Activated effector memory CD4-positive, alpha-beta T cell treated with Interleukin-2 at 50 U/mL for 16 hours (primary cell): Measurements from ENCODE around the gene P2RY11.

Experiments used
- DNase-seq: peaks from one replicate; pipeline ENCODE4 v3.0.0-alpha.2; 2020

Gene P2RY11

DNA sequence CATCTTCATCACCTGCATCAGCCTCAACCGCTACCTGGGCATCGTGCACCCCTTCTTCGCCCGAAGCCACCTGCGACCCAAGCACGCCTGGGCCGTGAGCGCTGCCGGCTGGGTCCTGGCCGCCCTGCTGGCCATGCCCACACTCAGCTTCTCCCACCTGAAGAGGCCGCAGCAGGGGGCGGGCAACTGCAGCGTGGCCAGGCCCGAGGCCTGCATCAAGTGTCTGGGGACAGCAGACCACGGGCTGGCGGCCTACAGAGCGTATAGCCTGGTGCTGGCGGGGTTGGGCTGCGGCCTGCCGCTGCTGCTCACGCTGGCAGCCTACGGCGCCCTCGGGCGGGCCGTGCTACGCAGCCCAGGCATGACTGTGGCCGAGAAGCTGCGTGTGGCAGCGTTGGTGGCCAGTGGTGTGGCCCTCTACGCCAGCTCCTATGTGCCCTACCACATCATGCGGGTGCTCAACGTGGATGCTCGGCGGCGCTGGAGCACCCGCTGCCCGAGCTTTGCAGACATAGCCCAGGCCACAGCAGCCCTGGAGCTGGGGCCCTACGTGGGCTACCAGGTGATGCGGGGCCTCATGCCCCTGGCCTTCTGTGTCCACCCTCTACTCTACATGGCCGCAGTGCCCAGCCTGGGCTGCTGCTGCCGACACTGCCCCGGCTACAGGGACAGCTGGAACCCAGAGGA, 2.6 kb downstream of the P2RY11 start:
- no peak for DNase-seq

DNA sequence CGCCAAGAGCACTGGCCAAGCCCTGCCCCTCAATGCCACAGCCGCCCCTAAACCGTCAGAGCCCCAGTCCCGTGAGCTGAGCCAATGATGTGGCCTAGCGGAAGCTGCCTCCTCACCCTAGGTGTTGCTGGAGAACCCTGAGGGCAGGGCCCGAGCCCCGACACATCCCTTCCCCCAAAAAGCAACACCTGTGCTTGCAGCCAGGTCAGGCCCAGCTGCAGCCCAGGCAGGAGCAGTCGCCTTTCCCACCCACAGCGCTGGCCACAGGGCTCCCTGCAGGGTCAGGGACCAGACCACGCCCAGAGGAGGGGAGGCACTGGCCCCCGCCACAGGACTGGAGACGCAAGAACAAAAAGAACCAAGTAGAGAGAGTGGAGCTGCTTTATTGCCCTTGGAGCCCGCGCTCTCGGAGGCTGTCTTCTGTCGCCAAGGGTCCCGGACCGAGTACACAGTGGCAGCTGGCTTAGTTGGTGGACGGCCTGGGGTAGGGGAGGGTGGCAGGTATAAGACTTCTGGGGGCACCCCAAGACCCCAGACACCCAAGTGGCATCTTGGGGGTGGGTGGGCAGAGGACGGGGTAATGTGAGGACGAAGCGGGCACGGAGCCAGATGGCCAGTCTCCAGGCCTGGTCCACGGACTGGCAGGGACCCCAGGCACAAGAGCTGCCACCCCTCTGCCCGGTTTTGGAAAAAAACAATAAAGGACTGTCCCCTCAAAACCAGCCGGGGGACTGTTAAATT, 3.3 kb downstream of the P2RY11 start:
- no peak for DNase-seq

DNA sequence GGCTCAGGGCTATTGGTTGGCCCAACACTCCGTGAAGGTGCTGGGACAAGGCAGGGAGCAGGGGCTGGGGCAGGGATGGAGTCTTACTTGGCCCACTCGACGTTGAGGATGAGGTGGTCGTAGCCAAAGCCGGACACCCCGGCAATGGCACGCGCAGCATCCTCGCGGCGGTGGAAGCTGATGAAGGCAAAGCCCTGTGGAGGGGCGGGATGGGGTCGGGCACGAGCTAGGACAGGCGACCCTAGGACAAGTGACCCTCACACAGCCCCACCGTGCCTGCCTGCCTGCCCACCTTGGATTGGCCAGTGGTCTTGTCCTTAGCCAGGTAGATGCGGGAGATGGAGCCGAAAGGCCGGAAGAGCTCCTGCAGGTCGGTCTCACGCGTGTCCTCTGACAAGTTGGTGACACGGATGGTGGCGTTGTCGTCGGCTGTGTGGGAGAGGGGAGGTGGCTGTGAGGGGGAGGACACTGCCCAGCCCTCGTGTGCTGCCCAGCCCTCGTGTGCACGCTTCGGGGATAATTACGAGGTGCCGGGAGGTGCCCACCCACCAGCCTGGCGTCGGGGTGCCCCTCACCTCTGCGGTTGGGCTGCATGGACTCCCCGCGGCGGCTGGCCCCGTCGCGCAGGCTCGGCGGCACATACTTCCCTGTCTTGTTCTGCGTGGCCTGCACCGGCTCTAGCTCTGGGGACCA, 4.0 kb downstream of the P2RY11 start:
- no peak for DNase-seq

DNA sequence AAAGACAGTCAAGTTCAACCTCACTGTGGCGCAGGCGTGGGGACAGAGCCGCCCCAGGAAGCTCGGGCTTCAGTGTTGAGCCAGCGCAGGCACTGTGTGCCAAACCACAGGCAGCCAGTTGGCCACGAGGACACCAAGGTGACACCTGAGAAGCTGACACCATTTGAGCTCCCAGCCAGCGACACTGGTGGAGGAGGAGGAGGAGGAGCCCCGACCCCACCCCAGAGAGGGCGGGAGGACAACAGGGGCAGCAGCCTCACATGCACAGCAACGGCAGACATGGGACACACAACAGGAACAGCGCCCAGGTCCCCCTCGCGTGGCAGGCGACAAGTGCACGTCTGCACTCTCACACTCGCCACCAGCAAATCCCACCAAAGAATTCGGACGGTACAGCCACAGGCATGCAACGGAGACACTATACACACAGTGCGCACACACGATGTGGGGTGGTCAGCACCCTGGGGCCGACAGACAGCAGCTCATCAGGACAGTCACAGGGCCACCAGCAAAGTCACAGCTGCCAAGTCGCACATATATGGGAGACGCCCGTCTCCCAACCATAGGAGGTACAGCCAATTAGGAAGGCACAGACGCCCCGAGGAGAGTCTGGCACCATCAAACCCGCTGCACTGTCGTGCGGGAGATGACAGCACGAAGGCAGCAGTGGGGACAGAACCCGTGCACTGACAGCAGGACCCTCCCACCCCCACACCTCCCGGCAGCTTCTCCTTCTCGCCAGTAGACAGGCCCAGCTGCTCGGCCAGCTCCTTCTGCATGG, 4.8 kb downstream of the P2RY11 start:
- DNase-seq: no peak

DNA sequence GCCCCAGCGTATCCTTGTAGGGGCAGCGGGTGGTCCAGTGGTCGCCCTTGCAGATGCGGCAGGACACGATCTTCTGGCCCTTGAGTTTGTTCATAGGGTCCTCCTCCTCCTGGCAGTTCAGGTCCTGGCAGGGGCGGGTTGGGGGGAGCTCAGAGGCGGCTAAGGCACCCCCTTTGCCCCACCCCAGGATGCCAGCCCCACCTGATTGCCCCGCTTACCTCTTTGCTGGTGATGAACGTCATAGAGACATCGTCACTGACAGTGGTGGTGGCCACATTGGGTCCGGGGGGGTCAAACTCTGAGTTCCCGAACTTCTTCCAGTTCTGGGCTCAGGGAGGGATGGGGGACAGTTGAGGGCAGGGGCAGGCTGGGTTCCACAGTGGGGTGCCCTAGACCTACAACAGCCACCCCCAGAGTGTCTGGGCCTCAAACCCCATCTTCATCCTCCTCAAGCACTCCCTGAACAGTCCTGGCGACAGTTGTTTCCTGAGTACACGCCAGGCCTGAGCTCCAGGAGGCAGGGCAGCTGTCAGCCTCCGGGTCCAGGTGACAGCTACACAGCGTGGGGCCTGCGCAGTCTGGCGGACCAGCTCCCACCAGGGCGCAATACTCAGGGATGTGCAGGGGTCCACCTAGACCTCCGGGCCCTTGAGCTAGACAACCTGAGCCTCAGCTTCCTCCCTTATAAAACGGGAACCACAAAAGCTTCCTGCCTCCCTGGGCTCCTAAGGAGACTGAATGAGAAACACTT, 5.5 kb downstream of the P2RY11 start:
- DNase-seq: no peak

DNA sequence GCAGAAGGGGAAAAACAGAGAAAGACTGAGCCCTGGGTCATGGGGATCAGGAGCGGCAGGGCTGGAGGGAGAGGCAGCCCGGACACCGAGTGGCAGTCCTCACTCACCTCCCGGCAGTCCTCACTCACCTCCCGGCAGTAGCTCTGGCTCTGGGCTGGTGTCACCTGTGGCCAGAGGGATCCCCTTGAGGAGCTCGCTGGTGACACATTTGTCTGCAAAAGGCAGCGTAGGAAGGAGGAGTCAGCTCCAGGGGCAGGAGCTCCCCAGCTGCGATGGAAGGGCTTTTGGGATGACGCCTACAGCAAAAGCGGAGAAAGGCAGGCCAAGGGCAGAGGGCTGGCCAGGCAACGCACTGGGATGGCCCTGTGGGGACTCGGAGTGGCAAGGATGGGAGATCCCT, 7.5 kb downstream of the P2RY11 start:
- no peak for DNase-seq

DNA sequence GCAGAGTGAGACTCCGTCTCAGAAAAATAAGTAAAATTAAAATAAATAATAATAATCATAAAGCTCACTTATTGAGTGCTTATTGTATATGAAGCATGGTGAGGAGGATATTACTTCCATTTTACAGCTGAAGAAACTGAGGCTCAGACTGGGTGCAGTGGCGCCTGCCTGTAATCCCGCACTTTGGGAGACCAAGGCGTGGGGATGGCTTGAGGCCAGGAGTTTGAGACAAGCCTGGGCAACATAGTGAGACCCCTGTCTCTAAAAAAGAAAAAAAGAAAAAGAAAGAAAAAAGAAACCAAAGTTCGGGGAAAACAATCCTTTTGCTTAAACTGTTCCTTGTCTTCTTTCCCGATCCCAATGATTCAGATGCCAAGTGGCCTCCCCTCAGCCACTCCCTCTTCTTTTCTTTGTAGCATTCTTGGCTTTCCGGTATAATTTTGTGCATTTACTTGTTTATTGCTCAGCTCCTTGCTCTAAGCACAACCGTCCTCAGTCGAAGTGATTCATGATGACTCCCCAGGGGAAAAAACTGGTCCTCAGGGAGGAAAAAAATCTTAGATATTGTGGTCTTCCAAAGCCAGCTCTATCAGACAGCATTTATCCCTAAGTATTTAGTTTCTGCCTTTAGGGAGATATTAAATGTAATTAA, 9.2 kb downstream of the P2RY11 start:
- no peak for DNase-seq

DNA sequence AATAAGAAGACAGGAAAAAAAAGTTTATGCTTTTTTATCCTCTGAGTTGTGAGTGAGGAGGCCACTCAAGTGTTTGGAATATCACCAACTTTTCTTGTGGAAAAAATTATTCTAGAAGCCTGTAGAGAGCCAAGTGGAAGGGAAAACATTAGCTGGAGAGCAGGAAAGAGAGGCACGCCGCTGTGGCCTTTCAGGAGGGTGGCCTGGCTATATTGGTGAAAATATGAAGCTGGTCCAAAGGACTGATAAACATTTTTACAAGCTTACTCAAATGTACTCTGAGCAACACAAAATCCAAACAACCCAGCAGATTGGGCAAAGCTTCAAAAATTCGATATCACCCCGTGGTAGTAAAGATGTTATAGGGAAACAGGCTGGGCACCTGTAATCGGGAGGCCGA, 10.6 kb downstream of the P2RY11 start:
- no peak for DNase-seq

DNA sequence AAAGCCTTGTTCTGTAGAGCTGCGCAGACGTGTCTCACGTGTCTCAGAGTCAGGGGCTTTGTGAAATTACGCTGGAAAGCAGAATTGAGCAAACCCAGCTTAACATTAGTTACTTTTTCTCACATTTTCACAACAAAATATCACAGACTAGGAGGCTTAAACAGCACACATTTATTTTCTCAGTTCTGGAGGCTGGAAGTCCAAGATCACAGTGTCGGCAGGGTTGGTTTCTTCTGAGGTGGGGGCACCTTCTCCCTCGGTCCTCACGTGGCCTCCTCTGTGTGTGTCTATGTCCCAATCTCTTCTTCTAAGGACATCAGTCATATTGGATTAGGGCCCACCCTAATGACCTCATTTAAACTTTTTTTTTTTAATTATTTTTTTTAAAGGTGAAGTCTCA, 12.9 kb downstream of the P2RY11 start:
- no peak for DNase-seq

DNA sequence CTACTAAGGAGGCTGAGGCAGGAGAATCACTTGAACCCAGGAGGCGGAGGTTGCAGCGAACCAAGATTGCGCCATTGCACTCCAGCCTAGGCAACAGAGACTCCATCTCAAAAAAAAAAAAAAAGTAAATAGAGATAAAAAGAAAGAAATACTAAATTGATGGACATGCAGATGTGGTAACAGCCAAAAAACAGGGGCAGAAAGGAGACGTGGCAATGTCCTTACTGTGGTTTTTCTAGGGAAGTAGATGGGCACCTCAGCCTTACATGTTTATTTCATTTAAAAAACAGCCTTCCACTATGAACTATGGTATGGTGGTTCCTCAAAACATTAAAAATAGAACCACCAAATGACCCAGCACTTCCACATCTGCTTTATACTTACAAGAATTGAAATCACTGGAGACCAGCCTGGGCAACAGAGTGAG, 14.7 kb downstream of the P2RY11 start:
- DNase-seq: no peak

DNA sequence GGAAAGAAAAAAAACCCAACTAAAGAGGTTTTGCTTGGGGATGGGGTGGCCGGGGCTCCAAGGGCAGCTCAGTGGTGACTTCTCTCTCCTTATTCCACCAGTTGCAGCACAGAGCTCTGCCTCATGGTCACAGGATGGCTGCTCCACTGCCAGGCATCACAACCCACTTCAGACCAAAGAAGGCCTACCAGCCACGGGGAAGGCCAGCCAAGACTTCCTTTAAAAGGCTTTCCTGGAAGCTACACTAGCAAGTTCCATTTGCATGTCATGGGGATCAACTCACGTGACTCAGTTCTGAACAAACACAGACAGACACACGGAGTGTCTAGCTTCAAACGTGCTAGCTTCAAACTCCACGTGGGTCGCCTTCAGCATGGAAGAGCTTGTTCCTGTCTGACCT, 21.4 kb downstream of the P2RY11 start:
- DNase-seq: no peak

DNA sequence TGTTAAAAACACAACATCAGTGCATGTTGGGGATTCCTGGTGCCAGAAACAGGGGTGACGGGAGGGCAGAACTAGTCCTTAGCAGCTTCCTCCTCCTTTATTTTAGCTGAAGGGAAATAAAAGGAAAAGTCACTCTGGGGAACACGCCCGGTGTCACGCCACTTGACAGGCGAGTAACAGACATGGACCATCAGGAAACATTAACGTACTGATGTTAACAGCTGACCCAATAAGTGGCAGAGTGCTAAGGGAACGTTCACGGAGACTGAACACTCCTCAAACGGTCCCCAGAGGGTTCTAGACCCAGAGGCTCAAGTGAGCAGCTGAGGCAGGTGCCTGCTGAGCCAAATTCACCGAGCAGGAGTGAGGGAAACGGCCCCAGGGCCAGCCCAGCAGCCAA, 22.1 kb downstream of the P2RY11 start:
- no peak for DNase-seq

DNA sequence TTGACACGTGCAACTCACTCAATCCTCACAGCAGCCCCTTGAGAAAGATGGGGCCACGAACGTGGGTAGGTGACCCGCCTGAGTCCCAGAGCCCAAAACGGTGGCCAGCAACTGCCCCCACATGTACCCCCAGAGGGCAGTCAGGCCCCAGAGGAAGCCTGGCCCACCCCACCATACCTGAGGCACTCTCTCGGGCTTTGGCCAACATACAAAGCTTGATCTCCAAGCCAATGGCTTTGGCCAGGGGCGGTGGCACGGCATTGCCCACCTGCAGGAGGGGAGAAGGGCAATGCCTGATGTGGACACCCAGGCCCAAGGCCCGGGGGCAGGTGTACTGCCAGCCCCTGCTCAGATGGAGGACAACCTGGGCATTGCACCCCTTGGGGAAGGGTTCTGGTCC, 22.5 kb downstream of the P2RY11 start:
- DNase-seq: no peak

DNA sequence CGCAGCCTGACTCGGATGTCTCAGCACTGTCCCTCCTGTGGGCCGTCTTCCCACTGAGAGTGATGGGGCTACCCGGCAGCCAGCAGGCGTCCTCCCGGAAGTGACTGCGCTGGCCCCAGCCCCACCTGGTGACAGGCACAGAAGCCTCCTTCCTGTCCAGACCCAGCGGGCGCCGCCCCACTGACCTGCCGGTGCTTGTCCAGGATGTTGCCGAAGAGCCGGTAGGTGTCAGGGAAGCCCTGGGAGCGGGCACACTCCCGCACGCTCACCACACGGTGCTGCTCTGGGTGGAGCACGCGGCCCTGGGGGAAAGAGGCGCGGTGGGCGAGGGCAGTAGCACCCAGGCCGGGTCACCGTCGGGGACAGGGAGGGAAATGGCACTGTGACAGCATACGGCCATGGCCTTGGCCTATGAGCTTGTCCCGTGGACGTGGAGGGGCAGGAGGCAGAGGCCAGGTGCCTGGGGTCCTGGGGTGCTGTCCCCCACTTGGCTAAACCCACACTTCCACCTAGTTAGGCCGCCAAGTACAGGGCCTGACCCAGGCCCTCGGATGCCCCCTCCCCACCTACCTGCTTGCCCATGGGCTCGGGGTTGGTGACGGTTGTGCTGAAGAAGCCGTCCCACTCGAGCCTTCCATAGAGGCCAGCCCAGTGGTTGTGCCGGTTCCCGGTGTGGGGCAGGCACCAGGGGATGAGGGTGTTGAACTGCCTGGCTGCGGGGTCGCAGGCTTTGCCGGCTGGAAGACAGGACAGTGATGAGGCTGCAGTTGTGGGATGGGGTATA, 24.2 kb downstream of the P2RY11 start:
- no peak for DNase-seq

DNA sequence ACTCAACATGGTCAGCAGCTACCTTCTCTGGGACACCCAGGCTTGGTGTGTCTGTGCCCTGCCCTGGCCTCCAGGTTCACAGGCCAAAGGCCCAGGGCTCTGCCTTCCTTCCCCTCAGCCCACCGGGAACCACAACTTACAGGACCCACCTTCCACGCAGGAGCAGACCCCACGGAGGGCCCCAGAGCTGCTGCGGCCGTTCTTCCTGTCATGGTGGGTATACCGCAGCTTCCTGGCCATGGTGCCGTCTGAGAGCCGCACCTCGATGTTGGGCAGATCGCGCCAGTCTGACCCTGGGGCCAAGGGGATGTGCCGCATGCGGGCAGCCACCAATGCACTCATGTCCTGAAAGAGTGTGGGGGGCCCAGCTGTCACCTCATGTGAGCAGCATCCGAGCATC, 25.4 kb downstream of the P2RY11 start:
- no peak for DNase-seq

DNA sequence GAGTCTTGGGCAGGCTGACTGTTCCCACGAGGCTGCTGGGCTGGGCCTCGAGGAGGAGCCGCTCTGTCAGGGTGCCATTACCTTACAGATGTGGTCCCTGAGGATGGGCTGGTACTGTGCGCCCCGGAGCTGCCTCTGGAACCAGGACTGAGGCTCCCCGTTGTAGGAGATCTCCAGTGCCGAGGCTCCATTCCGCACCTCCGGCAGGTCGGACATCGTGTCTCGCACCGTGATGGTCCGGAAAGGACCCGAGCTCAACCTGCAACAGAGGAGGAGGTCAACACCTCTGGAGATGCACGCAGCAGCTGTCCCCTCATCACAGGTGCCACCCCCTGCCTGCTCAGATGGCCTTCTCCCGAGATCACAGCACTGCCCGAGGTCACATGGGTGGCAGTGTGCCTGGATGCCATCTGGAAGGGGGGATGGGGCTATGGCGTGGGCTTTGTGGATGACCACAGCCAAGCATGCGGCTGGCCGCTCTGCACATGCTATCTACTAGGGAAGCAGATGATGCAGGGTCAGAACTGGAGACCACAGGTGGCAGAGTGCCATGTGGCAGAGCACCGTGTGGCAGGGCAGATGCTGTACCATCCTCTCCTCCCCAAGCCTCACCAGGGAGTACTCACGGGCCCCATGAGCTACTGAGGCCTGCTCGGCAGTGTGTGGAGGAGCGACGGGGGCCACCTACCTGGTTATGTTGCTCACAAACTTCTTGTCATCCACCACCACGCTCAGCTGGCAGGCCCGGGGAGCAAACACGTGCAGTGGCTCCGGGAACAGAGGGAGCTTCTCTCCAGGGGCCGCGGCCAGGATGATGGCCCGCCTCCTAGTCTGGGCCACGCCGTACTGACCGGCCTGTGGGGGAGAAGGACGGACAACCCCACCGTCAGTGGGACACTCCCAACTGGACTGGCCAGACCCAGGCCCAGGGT, 26.5 kb downstream of the P2RY11 start:
- no peak for DNase-seq

DNA sequence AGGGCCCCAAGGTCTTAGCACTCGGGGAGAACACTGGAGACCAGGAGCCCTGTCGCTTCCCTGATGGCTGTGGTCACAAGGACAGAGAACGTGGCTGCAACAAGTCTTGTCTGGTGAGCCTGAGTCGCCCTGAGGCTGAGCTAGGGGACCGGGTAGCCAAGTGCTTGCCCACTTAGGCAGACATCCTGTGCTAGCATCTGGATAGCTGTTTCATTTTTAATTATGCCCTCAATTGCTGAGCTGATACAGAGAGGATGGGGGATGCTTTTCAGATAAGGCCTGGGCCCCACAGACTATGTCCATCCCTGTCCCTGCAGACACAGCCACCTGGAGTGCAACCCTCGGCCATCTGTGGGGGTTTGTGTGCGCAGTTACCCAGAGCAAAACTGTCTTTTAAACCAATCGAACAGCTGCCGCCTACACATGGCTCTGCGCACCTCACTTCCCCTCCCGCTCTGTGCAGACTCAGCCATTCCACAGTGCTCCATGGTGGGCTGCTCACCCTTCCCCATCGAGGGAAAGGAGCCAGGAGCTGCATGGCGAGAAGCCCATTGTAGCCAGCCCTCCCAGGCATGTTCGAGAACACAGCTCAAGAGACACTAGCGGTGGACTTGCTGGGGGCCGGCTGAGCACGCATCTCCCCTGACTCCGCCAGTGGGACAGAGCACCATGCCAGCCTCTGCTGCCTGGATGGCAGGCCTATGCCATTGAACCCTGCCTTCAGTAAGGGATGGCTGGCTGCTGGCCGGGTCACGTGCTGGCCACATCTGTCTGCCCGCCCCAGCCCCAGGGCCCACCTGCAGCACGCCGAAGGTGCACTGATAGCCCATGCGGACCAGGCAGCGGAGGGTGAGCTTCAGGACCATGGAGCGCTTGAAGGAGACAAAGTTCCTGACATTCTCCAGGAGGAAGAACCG, 27.6 kb downstream of the P2RY11 start:
- DNase-seq: no peak

DNA sequence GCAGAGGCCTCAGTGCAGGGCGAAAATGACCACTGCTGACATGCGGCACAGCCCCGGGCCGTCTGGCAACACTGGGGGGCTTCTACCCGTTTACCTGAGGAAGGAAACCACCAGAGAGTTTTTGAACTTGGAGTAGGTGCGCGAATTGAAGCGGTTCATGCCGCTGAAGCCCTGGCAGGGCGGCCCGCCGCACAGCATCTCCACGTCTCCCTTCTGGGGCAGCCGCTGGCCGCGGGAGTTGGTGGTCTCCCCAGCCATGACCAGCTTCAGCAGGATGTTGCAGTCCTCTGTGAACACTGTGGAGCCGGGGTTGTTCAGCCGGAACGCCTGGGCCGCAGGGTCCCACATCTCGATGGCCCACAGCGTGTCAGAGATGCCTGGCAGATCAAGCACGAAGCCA, 28.5 kb downstream of the P2RY11 start:
- no peak for DNase-seq

DNA sequence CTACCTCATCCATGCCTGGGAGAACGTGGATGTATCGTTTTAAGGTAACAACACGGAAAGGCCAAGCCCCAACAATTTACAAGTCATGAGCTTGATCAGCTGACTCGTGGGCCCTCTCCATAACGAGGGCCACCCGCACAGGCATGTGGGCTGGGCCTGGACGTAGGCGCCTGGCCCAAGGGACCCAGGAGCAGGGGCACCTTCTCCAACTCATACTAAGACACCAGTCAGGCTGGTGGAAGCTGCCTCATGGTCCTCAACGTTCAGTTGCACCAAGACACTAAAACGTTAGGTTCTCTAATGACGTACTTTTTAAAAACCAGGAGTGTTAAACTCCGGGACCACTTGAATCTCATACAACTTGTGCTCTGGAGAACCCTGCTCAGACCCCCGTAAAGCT, 30.0 kb downstream of the P2RY11 start:
- no peak for DNase-seq
